SU-DHL-6 (cell line): ENCODE results near the gene SLC25A26.

ENCODE experiments used
- CTCF ChIP-seq: fragments of 200-600 bp; sonication (generic); IDR thresholded peaks from one replicate; pipeline ENCODE4 v1.5.1; 2017; ENCODE audit warnings: antibody characterized with exemption, mild to moderate bottlenecking, low read length, moderate library complexity; ENCODE audit not compliant: insufficient read depth, poor library complexity, severe bottlenecking
- EZH2phosphoT487 ChIP-seq: fragments of 200-600 bp; sonication (generic), shearing (Covaris generic); conservative IDR thresholded peaks from 2 replicates; pipeline ENCODE4 v1.6.1; 2018; ENCODE audit warnings: mild to moderate bottlenecking, antibody characterized with exemption, low read length, moderate library complexity, mixed read lengths

- TF ChIP-seq CTCF (no peak), EZH2phosphoT487 (no peak)
These were observed 6.2 kb downstream of the SLC25A26 start for GRCh38 chr3:66227051-66227450.
